ENCODE data around the gene C10orf67.
"Not testable (repeated sequence)": the region's sequence is repeated elsewhere in the genome, so short reads cannot be mapped to it uniquely, and the experiment has no call there.

- not testable (repeated sequence) for TF ChIP-seq CTCF (conservative IDR thresholded peaks at IDR 0.05; ENCODE audit: low read depth, low read length); EZH2 (IDR thresholded peaks at IDR 0.05; ENCODE audit: borderline replicate concordance, low read depth, low read length, poor library complexity, severe bottlenecking)
Measured at GRCh38 chr10:23387516-23387915, 42.9 kb upstream of the C10orf67 start.

Measured in A673 (cell line).